H1 (cell line): ENCODE measurements around the gene GRIN2C. TPM values are rescaled to one million over a fixed set of nuclear protein-coding genes. Genes with fewer than 3 reads are reported as not detected.

ENCODE experiments used
- CTCF ChIA-PET: fragments of 300-600 bp; sonication (Branson Sonifier 250); formaldehyde crosslinking; loops from one replicate; lab custom pipeline; 2021; ENCODE audit not compliant: partially characterized antibody; lab: Charles Lee
- POLR2A ChIA-PET: fragments of 300-600 bp; sonication (Branson Sonifier 250); formaldehyde crosslinking; loops from one replicate; lab custom pipeline; 2021; ENCODE audit warnings: inconsistent platforms; ENCODE audit not compliant: partially characterized antibody; lab: Charles Lee
- DNase-seq, 2 experiments: peaks; one replicate each; pipeline versions ENCODE4 v3.0.0 to v3.0.0-alpha.2; 2010 to 2022; ENCODE audit warnings: low spot score in 2 of 2, low read depth in 1 of 2, mixed read lengths in 1 of 2
- FAIRE-seq: peaks from 2 replicates; lab custom pipeline; 2011; peaks lifted over from hg19 to GRCh38; lab: Jason Lieb, UNC
- H2AFZ ChIP-seq: 2 replicates; pipeline ENCODE4 v1.8.1; 2012; ENCODE audit warnings: low read length, inconsistent platforms
- H2AK5ac ChIP-seq: 2 replicates; pipeline ENCODE4 v1.6.1; 2013; ENCODE audit warnings: low read depth, low read length
- H2BK120ac ChIP-seq: replicated peaks from 2 replicates; pipeline ENCODE3; 2013; ENCODE audit warnings: low read depth, low read length, inconsistent platforms
- H2BK12ac ChIP-seq: 2 replicates; pipeline ENCODE4 v1.6.1; 2013; ENCODE audit warnings: low read depth, low read length
- H2BK15ac ChIP-seq: 2 replicates; pipeline ENCODE4 v1.6.1; 2013; ENCODE audit warnings: low read length
- H2BK20ac ChIP-seq: 2 replicates; pipeline ENCODE4 v1.6.1; 2013; ENCODE audit warnings: low read length
- H2BK5ac ChIP-seq: 2 replicates; pipeline ENCODE4 v1.6.1; 2013; ENCODE audit warnings: low read depth, low read length
- H3K14ac ChIP-seq: 2 replicates; pipeline ENCODE4 v1.6.1; 2013; ENCODE audit warnings: inconsistent platforms; ENCODE audit not compliant: insufficient read length
- H3K18ac ChIP-seq: 2 replicates; pipeline ENCODE4 v1.6.1; 2013; ENCODE audit warnings: low read length; ENCODE audit errors: extremely low read depth
- H3K23ac ChIP-seq: 2 replicates; pipeline ENCODE4 v1.6.1; 2013; ENCODE audit warnings: inconsistent platforms; ENCODE audit not compliant: insufficient read length
- H3K23me2 ChIP-seq: 2 replicates; pipeline ENCODE4 v1.6.1; 2013; ENCODE audit warnings: low read depth, low read length
- H3K27ac ChIP-seq: 2 replicates; pipeline ENCODE4 v1.6.1; 2011; ENCODE audit warnings: low read depth, low read length, inconsistent platforms
- H3K27me3 ChIP-seq, 4 experiments: replicated peaks in 1 of 4; 1 replicate in 1 of 4; 2 replicates in 3 of 4; pipeline versions ENCODE4 v1.6.1 to v1.8.1; 2011 to 2013; ENCODE audit warnings: low read length in 3 of 4, mild to moderate bottlenecking in 3 of 4, inconsistent platforms in 2 of 4, mixed read lengths in 2 of 4, moderate library complexity in 1 of 4; ENCODE audit not compliant: control insufficient read depth in 3 of 4, insufficient read depth in 3 of 4; ENCODE audit errors: extremely low read depth in 1 of 4
- H3K36me3 ChIP-seq, 4 experiments: 2 replicates each; pipeline versions ENCODE4 v1.6.1 to v1.8.1; 2011 to 2013; ENCODE audit warnings: mild to moderate bottlenecking in 4 of 4, low read length in 3 of 4, moderate library complexity in 2 of 4, control low read depth in 1 of 4, inconsistent platforms in 1 of 4; ENCODE audit not compliant: insufficient read depth in 4 of 4, control insufficient read depth in 2 of 4
- H3K4ac ChIP-seq: replicated peaks from 2 replicates; pipeline ENCODE3; 2013; ENCODE audit warnings: low read length, low read depth, mixed read lengths, inconsistent platforms; ENCODE audit not compliant: insufficient read length
- H3K4me1 ChIP-seq, 4 experiments: replicated peaks in 1 of 4; 1 replicate in 1 of 4; 2 replicates in 3 of 4; pipeline versions ENCODE4 v1.6.1 to v1.8.1; 2011 to 2013; ENCODE audit warnings: low read length in 3 of 4, inconsistent platforms in 2 of 4, mixed read lengths in 1 of 4; ENCODE audit not compliant: insufficient read depth in 4 of 4, control insufficient read depth in 3 of 4
- H3K4me2 ChIP-seq, 2 experiments: 2 replicates each; pipeline versions ENCODE4 v1.6.1 to v1.8.1; 2011 to 2013; ENCODE audit warnings: low read depth in 2 of 2, low read length in 2 of 2, control low read depth in 1 of 2, inconsistent platforms in 1 of 2, mild to moderate bottlenecking in 1 of 2; ENCODE audit not compliant: insufficient read depth in 1 of 2
- H3K4me3 ChIP-seq, 4 experiments: fragments of 200-600, 300-600 bp in 1 of 4; sonication (generic), shearing (Covaris generic), sonication (Bioruptor Twin) in 1 of 4; 2 replicates each; pipeline versions ENCODE4 v1.5.1 to v1.8.1; 2011 to 2016; ENCODE audit warnings: low read length in 4 of 4, low read depth in 3 of 4, control low read depth in 2 of 4, inconsistent platforms in 2 of 4, mild to moderate bottlenecking in 2 of 4, mixed read lengths in 1 of 4, moderate library complexity in 1 of 4; ENCODE audit not compliant: insufficient read depth in 2 of 4; ENCODE audit errors: extremely low read depth in 1 of 4
- H3K56ac ChIP-seq: replicated peaks from 2 replicates; pipeline ENCODE3; 2013; ENCODE audit warnings: low read depth, mild to moderate bottlenecking, mixed read lengths, low read length, inconsistent platforms; ENCODE audit not compliant: insufficient read length
- H3K79me1 ChIP-seq: 2 replicates; pipeline ENCODE4 v1.6.1; 2013; ENCODE audit warnings: low read depth, low read length, control low read depth
- H3K79me2 ChIP-seq, 2 experiments: 2 replicates each; pipeline versions ENCODE4 v1.6.1 to v1.8.1; 2012 to 2013; ENCODE audit warnings: low read length in 2 of 2, mild to moderate bottlenecking in 2 of 2, inconsistent platforms in 1 of 2; ENCODE audit not compliant: insufficient read depth in 2 of 2, control insufficient read depth in 1 of 2
- H3K9ac ChIP-seq, 4 experiments: replicated peaks in 1 of 4; 1 replicate in 1 of 4; 2 replicates in 3 of 4; pipeline versions ENCODE4 v1.6.1 to v1.8.1; 2011 to 2013; ENCODE audit warnings: low read depth in 3 of 4, low read length in 3 of 4, control low read depth in 2 of 4, mild to moderate bottlenecking in 2 of 4, moderate library complexity in 2 of 4, inconsistent platforms in 1 of 4; ENCODE audit errors: extremely low read depth in 1 of 4
- H3K9me3 ChIP-seq, 2 experiments: 2 replicates each; pipeline versions ENCODE4 v1.6.1 to v1.8.1; 2012 to 2013; ENCODE audit warnings: mild to moderate bottlenecking in 2 of 2, moderate library complexity in 2 of 2, control low read depth in 1 of 2, inconsistent platforms in 1 of 2, low read depth in 1 of 2, low read length in 1 of 2, mixed read lengths in 1 of 2; ENCODE audit not compliant: insufficient read depth in 2 of 2
- H4K20me1 ChIP-seq, 2 experiments: replicated peaks in 1 of 2; 2 replicates each; pipeline versions ENCODE3 to v1.8.1; 2011 to 2013; ENCODE audit warnings: inconsistent platforms in 2 of 2, low read length in 2 of 2, mild to moderate bottlenecking in 1 of 2; ENCODE audit not compliant: insufficient read depth in 2 of 2, control insufficient read depth in 1 of 2
- H4K5ac ChIP-seq: 2 replicates; pipeline ENCODE4 v1.6.1; 2013; ENCODE audit warnings: low read length, low read depth, mixed read lengths, inconsistent platforms; ENCODE audit not compliant: insufficient read length
- H4K8ac ChIP-seq: 2 replicates; pipeline ENCODE4 v1.8.0; 2013; ENCODE audit warnings: mild to moderate bottlenecking, moderate library complexity, low read length, inconsistent platforms; ENCODE audit not compliant: insufficient read depth; ENCODE audit errors: extremely low read depth
- H4K91ac ChIP-seq: replicated peaks from 2 replicates; pipeline ENCODE3; 2013; ENCODE audit warnings: low read length, mixed read lengths, inconsistent platforms; ENCODE audit not compliant: insufficient read length
- CEBPB ChIP-seq: IDR thresholded peaks from 2 replicates; pipeline ENCODE4 v1.6.1; 2012; ENCODE audit warnings: low read depth, low read length
- CTCF ChIP-seq, 3 experiments: IDR thresholded peaks; 1 replicate in 2 of 3; 2 replicates in 1 of 3; pipeline versions ENCODE4 v1.5.1 to v1.6.1; 2011; ENCODE audit warnings: low read length in 3 of 3, mild to moderate bottlenecking in 3 of 3, inconsistent platforms in 2 of 3, low read depth in 1 of 3, moderate library complexity in 1 of 3; ENCODE audit not compliant: insufficient read depth in 1 of 3; ENCODE audit errors: control extremely low read depth in 1 of 3
- E2F6 ChIP-seq: IDR thresholded peaks from 2 replicates; pipeline ENCODE4 v1.6.1; 2012; ENCODE audit warnings: inconsistent platforms
- HDAC2 ChIP-seq, 2 experiments: fragments of 300-600 bp in 1 of 2; sonication (generic) in 1 of 2; IDR thresholded peaks; 2 replicates each; pipeline ENCODE4 v1.6.1; 2011 to 2012; ENCODE audit warnings: low read depth in 2 of 2, low read length in 2 of 2, mild to moderate bottlenecking in 2 of 2, moderate library complexity in 2 of 2, borderline replicate concordance in 1 of 2, inconsistent platforms in 1 of 2
- NRF1 ChIP-seq: IDR thresholded peaks from 2 replicates; pipeline ENCODE4 v1.6.1; 2011; ENCODE audit warnings: mild to moderate bottlenecking, low read depth, low read length, improper control_type of control experiment
- PHF8 ChIP-seq: fragments of 200-600 bp; sonication (generic); conservative IDR thresholded peaks from 2 replicates; pipeline ENCODE4 v1.7.1; 2012; ENCODE audit warnings: low read depth, mild to moderate bottlenecking, inconsistent platforms, low read length, moderate library complexity
- POU5F1 ChIP-seq: IDR thresholded peaks from 2 replicates; pipeline ENCODE4 v1.6.1; 2011; ENCODE audit warnings: low read depth, mild to moderate bottlenecking, low read length, moderate library complexity
- SAP30 ChIP-seq: fragments of 300-600 bp; sonication (generic); IDR thresholded peaks from 2 replicates; pipeline ENCODE4 v1.7.1; 2012; ENCODE audit warnings: low read length, moderate library complexity, mild to moderate bottlenecking, inconsistent platforms; ENCODE audit not compliant: insufficient read depth, insufficient replicate concordance
- SIRT6 ChIP-seq: IDR thresholded peaks from one replicate; pipeline ENCODE4 v1.7.1; 2012; ENCODE audit warnings: low read length, inconsistent platforms
- SP4 ChIP-seq: IDR thresholded peaks from 2 replicates; pipeline ENCODE4 v1.6.1; 2012; ENCODE audit warnings: low read length, inconsistent platforms
- WGBS, 2 experiments: shearing (Covaris generic) in 1 of 2; methylation state at CpG; one replicate each; pipeline versions ENCODE4 v1.1.6 to v1.1.7; 2013 to 2015; ENCODE audit warnings: low lambda C conversion rate in 2 of 2, mixed read lengths in 2 of 2, inconsistent platforms in 1 of 2, low coverage in 1 of 2, missing lambda C conversion rate in 1 of 2; ENCODE audit not compliant: insufficient replicate concordance in 2 of 2, insufficient coverage in 1 of 2, insufficient read length in 1 of 2; ENCODE audit errors: extremely low coverage in 1 of 2, missing lambda C conversion rate in 1 of 2; 5-methylcytosine and 5-hydroxymethylcytosine counted together
- polyA plus RNA-seq, 7 experiments: library from polyadenylated mRNA; depleted of rRNA in 3 of 7; stranded (reverse) in 5 of 7; unstranded in 2 of 7; fragments of >200 nt in 5 of 7; fragments of 200-250 nt in 2 of 7; gene quantifications; 1 replicate in 5 of 7; 2 replicates in 1 of 7; 4 replicates in 1 of 7; pipeline versions ENCODE4 v1.2.1 to v1.2.3, GENCODE V29; 2011 to 2013; ENCODE audit warnings: missing spikeins in 2 of 7, mixed read lengths in 2 of 7
- total RNA-seq: library from RNA; stranded (reverse); fragmentation: NEBNext Ultra II Directional; extraction: Animal tissue kit (Norgen Biotek cat#: 25700); gene quantifications from 2 replicates; pipeline ENCODE4 v1.2.1, GENCODE V29; 2021

GRIN2C gene
- total and polyA plus RNA-seq, 2 of the 8 experiments (the other 6 are each of a cell fraction or from before 2014, with no cell fraction given) = 0.06 to 0.07 TPM

DNA sequence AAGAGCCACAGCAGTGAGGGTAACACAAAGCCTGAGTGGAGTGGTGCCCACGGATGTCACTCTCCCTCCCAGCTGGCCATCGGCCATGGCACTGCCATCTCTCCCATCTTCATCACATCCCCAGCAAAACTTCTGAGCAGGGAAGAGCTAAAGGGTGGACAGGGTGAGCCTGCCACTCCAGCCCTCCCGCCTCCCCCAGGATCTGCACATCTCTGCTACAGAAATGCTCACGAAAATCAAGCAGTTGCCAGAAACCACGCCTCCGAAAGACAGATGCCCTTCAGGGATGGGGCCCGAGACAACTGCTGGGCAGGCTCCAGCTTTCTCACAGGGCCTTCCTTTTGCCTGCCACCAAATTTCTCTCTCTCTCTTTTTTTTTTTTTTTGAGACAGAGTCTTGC lies 3.6 kb downstream of the GRIN2C start:
- Histone ChIP-seq H4K91ac (no peak overlapping the region), H3K23me2 (peaks cover 4% of the 10 kb centered on the region; the same call in 1 of the 2 replicates), H3K4me2 (no peak overlapping the region), H3K14ac (no peak overlapping the region), H2BK5ac (no peak overlapping the region), H2BK20ac (no peak overlapping the region), H3K79me1 (no peaks in the 10 kb centered on the region), H3K4ac (no peak overlapping the region), H3K4me1 (peaks cover 0 to 11% (median 5%) of the 10 kb centered on the region in 4 experiments; a peak in 5 of 7 replicates), H4K20me1 (peaks cover 2 to 6% of the 10 kb centered on the region in 2 experiments), H2BK15ac (0 out of 2 replicates have a peak overlapping the region, but pooled peaks have one; percentile 2), H4K8ac (no peak overlapping the region; the same call in 1 of the 2 replicates), H3K23ac (no peak overlapping the region), H3K27me3 (peaks cover 53 to 92% (median 83%) of the 10 kb centered on the region in 4 experiments), H2BK12ac (no peak overlapping the region), H3K56ac (no peak overlapping the region), H2BK120ac (no peak overlapping the region), H3K18ac (no peak overlapping the region), H3K9ac (no peak overlapping the region), H4K5ac (no peak overlapping the region), H3K79me2 (no peaks in the 10 kb centered on the region), H3K9me3 (no peaks in the 10 kb centered on the region; a peak in 1 of 4 replicates), H3K27ac (no peak overlapping the region), H3K36me3 (peaks cover 0 to 10% (median 0%) of the 10 kb centered on the region in 4 experiments; a peak in 1 of 8 replicates), H2AFZ (no peak overlapping the region), H2AK5ac (no peak overlapping the region), H3K4me3 (no peak overlapping the region)
- WGBS, 2 experiments = 80% methylated on average over 7 of the region's 7 CpGs; no CpG with 5 or more reads in 1 of the 2 experiments
- DNase-seq (no peak), FAIRE-seq (no peak)
- ChIA-PET POLR2A (interaction anchor here (0.8 to 1.0 kb wide), 2 partner anchors 107 to 184 kb away, joined by 3 read pairs; no protein-coding TSS in a partner anchor), CTCF (interaction anchor here (0.6 to 99.6 kb wide), 7 partner anchors 12 to 1044 kb away, joined by 3 to 2981 read pairs (median 3); partner anchors contain the start of genes FDXR, GRIN2C and NAT9)
- TF ChIP-seq SP4 (no peak), SIRT6 (no peak), CTCF (IDR thresholded peaks at IDR 0.05; ENCODE audit: control extremely low read depth in 1 of 3, insufficient read depth in 1 of 3, low read depth in 1 of 3, low read length in 3 of 3) (no peak), NRF1 (no peak), CEBPB (no peak), E2F6 (no peak), HDAC2 (IDR thresholded peaks at IDR 0.05; ENCODE audit: borderline replicate concordance in 1 of 2, low read depth in 2 of 2, low read length in 2 of 2) (no peak), POU5F1 (no peak), SAP30 (no peak), PHF8 (no peak)
